Activated naive CD4-positive, alpha-beta T cell treated with anti-CD3 and anti-CD28 coated beads for 36 hours (primary cell): ENCODE data around the gene PACSIN3. TPM values are rescaled to one million over a fixed set of nuclear protein-coding genes. Genes with fewer than 3 reads are reported as not detected.

Source experiments
- CTCF ChIA-PET: fragments of 350-600 bp; sonication (Branson Sonifier 250); formaldehyde crosslinking; loops from one replicate; lab custom pipeline; 2021; ENCODE audit warnings: antibody characterized with exemption; lab: Charles Lee
- DNase-seq: peaks from one replicate; pipeline ENCODE4 v3.0.0-alpha.2; 2020
- H3K27ac Mint-ChIP-seq: one replicate; pipeline ENCODE4 v1.8.0; 2021; ENCODE audit warnings: mild to moderate bottlenecking, mixed read lengths
- H3K27me3 Mint-ChIP-seq: one replicate; pipeline ENCODE4 v1.8.0; 2021; ENCODE audit warnings: low read depth, mixed read lengths
- H3K36me3 Mint-ChIP-seq: one replicate; pipeline ENCODE4 v1.8.0; 2021; ENCODE audit warnings: low read depth, mixed read lengths
- H3K4me1 Mint-ChIP-seq: one replicate; pipeline ENCODE4 v1.8.0; 2021; ENCODE audit warnings: low read depth, mixed read lengths
- H3K4me3 Mint-ChIP-seq: one replicate; pipeline ENCODE4 v1.8.0; 2021; ENCODE audit warnings: mild to moderate bottlenecking, moderate library complexity, mixed read lengths
- H3K9me3 Mint-ChIP-seq: one replicate; pipeline ENCODE4 v1.8.0; 2021; ENCODE audit warnings: mixed read lengths
- intact Hi-C: fragments of 100-400 bp; cut with micrococcal nuclease; formaldehyde crosslinking; loops from one replicate; pipeline ENCODE4 v1.15.1; 2023
- total RNA-seq, 2 experiments: library from RNA; stranded (reverse); gene quantifications; one replicate each; pipeline ENCODE4 v1.2.3, GENCODE V29; 2021

PACSIN3 gene
- total RNA-seq, 2 experiments from 2014 or later, result 6.5 to 7.2 TPM

DNA sequence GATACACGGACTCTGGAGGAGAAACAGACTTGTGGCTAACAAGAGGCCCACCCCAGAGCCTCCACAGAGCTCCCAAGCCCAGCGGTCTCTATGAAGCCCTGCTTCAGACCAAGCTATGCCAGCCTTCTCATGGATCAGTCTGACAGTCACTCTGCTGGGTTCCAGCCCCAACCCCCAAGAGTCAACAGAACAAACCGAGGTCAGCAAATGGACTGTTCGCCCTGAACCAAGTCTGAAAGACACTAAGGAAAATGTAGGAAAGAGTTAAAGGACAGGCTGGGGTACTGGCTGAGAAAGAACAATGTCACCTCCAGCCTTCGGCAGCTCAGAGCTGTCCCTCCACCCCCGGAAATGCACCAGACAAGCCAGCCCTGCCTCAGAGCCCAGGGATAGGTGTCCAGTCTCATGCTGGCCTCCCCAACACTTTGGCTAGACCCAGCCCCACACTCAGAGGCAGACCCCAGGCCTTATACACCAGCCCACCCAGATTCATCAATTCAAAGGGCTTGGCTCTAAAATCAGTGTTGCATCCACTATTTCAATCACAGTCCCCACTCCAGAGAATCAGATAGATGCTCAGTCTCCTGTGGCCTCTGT is 13.4 kb downstream of the PACSIN3 start:
- Mint-ChIP-seq H3K4me1 (peaks cover 45% of the 10 kb centered on the region), H3K27me3 (no peaks in the 10 kb centered on the region), H3K27ac (no peak overlapping the region), H3K9me3 (no peaks in the 10 kb centered on the region), H3K36me3 (peaks cover 5% of the 10 kb centered on the region), H3K4me3 (no peak overlapping the region)
- DNase-seq, result no peak
- intact Hi-C loops, result no loop called here
- CTCF ChIA-PET, result interaction anchor here (1.9 kb wide), 1 partner anchor 10 kb away, joined by 9 read pairs; no protein-coding TSS in a partner anchor

DNA sequence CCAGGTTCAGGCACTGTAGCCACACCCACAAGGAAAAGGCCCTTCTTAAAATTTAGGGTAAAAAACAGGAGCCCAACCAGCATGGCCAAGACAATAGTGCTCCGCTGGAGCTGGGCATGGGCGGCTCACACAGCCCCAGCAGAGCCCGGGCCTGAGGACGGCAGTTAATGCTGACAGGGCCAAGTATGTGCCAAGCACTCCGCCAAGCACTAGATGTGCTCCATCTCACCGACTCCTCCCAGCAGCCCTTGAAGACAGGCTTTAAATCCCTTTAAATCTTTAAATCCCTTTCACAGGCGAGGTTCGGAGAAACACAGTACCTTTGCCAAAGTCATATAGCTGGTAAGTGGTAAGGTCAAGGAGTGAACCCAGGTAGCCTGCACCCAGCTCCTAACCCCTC is 14.4 kb downstream of the PACSIN3 start:
- Mint-ChIP-seq H3K36me3 (peaks cover 5% of the 10 kb centered on the region), H3K27me3 (no peaks in the 10 kb centered on the region), H3K4me1 (peaks cover 37% of the 10 kb centered on the region), H3K27ac (no peak overlapping the region), H3K9me3 (no peaks in the 10 kb centered on the region), H3K4me3 (no peak overlapping the region)
- intact Hi-C loops, result no loop called here
- DNase-seq, result no peak
- CTCF ChIA-PET, result interaction anchor here (0.6 to 1.9 kb wide), 5 partner anchors 8 to 681 kb away, joined by 3 to 9 read pairs (median 3); no protein-coding TSS in a partner anchor

DNA sequence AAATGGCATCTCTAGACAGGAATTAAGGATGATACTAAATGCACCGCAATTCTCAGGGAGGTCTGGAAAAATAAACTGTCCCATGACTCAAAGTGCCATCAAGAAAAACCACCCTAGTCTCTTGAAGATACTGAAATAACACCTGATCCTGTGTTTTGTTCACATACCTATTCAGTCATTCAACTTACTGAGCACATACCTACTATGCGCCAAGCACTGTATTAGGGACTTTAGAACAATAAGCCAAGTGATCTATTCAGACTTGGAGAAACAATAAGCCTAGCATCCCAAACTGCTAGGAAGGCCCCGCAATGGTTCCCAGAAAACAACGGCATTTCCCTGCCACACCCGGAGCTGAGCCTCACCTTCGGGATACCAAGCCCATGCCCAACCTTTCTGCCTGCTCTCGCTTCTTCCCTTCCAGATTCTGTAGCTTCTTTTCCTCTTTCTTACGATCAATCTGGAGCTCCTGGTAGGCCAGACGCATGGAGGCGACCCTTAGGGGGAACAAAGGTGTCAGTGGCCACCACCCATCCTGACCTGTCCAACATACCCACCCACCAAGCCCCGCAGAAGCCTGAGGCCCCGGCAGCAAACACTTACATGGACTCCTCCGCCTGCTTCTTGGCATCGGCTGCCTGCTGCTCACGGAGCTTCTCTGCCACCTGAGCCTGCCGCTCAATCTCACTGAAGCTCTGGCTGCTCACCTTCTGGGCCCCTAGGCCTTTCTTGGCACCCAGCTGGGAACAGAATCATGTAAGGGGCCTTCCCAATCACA is 15.0 kb downstream of the PACSIN3 start:
- no peaks in the 10 kb centered on the region for H3K9me3 Mint-ChIP-seq
- no peaks in the 10 kb centered on the region for H3K27me3 Mint-ChIP-seq
- peaks cover 37% of the 10 kb centered on the region for H3K4me1 Mint-ChIP-seq
- intact Hi-C loops, result no loop called here
- H3K4me3 Mint-ChIP-seq, result no peak overlapping the region
- H3K36me3 Mint-ChIP-seq, result peaks cover 5% of the 10 kb centered on the region
- CTCF ChIA-PET, result interaction anchor here (0.6 to 1.9 kb wide), 4 partner anchors 9 to 682 kb away, joined by 3 to 9 read pairs (median 4); no protein-coding TSS in a partner anchor
- DNase-seq, result no peak
- no peak overlapping the region for H3K27ac Mint-ChIP-seq

DNA sequence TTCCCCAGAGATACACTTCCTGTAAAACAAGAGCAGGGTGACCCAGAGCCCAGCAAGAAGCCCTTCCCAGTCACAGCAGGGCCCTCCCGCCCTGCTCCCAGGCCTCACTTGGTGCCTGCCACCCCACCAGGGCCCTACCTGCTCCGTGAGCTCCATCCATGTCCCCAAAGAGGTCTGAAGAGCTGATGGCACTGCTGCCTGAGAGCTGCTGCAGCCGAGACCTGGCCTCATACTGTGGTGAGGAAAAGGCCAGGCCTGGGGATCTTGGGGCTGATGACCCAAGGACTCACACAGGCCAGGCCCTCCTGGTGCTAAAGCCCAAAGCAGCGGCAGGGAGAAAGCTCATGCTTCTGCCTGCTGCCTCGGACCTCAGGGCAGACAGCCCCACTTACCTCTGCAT is 19.9 kb downstream of the PACSIN3 start:
- CTCF ChIA-PET, result interaction anchor here (1.2 to 2.7 kb wide), 2 partner anchors 13 to 93 kb away, joined by 3 to 11 read pairs; no protein-coding TSS in a partner anchor
- no peak overlapping the region for H3K4me3 Mint-ChIP-seq
- no peak overlapping the region for H3K27ac Mint-ChIP-seq
- no peaks in the 10 kb centered on the region for H3K9me3 Mint-ChIP-seq
- peaks cover 9% of the 10 kb centered on the region for H3K36me3 Mint-ChIP-seq
- DNase-seq, result no peak
- intact Hi-C loops, result no loop called here
- H3K4me1 Mint-ChIP-seq, result peaks cover 5% of the 10 kb centered on the region
- H3K27me3 Mint-ChIP-seq, result no peaks in the 10 kb centered on the region

DNA sequence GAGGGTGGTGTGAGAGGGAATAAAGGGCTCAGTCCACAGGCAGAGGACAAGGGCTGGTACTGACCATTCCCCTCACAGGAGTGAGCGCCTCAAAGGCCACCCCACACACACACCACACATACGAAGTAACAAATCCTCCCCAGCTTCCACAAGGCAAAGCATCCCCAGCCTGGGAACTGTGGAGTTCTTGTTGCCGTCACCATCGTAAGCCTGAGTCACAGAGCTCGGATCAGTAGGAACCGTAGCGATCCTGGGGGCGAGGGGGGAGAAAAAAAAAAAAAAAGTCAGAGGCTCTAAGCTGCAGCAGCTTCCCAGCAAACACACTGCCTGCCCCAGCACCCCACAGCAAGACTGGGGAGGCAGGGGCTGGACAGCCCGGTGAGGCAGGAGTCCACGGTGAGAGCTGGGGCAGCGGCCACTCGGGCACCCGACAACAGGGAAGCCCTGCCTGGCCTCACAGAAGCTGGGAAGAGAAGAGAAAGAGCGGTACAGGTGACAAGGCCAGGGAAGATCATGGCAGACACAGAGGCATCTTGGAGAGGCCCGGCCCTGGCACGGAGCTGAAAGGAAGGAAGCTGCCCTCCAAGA is 20.9 kb downstream of the PACSIN3 start:
- intact Hi-C loops, result no loop called here
- no peaks in the 10 kb centered on the region for H3K9me3 Mint-ChIP-seq
- H3K27ac Mint-ChIP-seq, result no peak overlapping the region
- CTCF ChIA-PET, result interaction anchor here (2.7 kb wide), 1 partner anchor 12 kb away, joined by 11 read pairs; no protein-coding TSS in a partner anchor
- no peaks in the 10 kb centered on the region for H3K4me1 Mint-ChIP-seq
- H3K36me3 Mint-ChIP-seq, result peaks cover 6% of the 10 kb centered on the region
- no peak for DNase-seq
- H3K27me3 Mint-ChIP-seq, result no peaks in the 10 kb centered on the region
- no peak overlapping the region for H3K4me3 Mint-ChIP-seq

DNA sequence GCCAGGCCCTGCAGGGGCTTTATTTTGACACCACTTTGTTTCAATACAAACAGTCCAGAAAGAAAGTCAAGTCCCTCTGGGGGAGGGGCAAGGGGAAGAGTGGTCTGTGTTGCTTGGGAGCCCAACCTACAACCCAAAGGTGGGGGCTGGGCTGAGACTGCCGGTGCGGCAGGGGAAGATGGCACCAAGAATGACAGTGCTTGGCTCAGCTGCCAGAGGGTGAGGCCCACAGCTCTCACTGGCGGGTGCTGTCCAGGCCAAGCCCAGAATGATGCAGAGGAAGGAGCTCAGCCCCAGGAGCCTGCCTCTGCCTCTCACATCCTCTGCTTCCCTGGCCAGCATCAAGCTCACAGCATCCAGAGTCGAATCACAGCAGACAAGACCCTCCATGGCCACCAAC is 21.9 kb downstream of the PACSIN3 start:
- Mint-ChIP-seq H3K9me3 (no peaks in the 10 kb centered on the region), H3K4me3 (no peak overlapping the region), H3K36me3 (peaks cover 6% of the 10 kb centered on the region), H3K27ac (no peak overlapping the region), H3K27me3 (no peaks in the 10 kb centered on the region), H3K4me1 (no peaks in the 10 kb centered on the region)
- intact Hi-C loops, result loop anchor here (5.0 kb wide), 1 partner anchor 288 kb away; no protein-coding TSS in a partner anchor
- CTCF ChIA-PET, result interaction anchor here (1.3 to 2.7 kb wide), 2 partner anchors 11 to 38 kb away, joined by 4 to 11 read pairs; no protein-coding TSS in a partner anchor
- DNase-seq, result no peak

DNA sequence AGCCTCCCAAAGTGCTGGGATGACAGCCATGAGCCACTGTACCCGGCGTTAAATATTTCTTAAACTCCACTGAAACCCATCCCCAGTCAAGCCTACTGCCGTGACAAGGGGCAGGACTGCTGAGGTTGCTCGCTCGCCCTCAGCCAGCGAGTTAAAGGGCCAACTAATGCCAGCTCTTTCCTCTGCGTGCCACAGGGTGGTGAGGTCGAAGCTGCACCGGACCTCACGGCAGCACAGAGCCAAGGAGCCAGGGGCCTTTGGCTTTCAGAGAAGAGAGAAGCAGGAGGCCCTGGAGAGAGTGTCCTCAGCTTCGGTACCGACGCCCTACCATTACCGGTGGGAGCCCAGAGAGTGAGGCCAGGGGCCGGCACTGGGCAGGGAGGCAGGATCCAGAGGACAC is 22.3 kb downstream of the PACSIN3 start:
- H3K27ac Mint-ChIP-seq, result no peak overlapping the region
- CTCF ChIA-PET, result interaction anchor here (1.2 to 1.3 kb wide), 2 partner anchors 38 to 263 kb away, joined by 3 to 4 read pairs; no protein-coding TSS in a partner anchor
- intact Hi-C loops, result loop anchor here (5.0 kb wide), 1 partner anchor 288 kb away; no protein-coding TSS in a partner anchor
- H3K9me3 Mint-ChIP-seq, result no peaks in the 10 kb centered on the region
- H3K4me3 Mint-ChIP-seq, result no peak overlapping the region
- peaks cover 6% of the 10 kb centered on the region for H3K36me3 Mint-ChIP-seq
- no peak for DNase-seq
- no peaks in the 10 kb centered on the region for H3K4me1 Mint-ChIP-seq
- no peaks in the 10 kb centered on the region for H3K27me3 Mint-ChIP-seq

DNA sequence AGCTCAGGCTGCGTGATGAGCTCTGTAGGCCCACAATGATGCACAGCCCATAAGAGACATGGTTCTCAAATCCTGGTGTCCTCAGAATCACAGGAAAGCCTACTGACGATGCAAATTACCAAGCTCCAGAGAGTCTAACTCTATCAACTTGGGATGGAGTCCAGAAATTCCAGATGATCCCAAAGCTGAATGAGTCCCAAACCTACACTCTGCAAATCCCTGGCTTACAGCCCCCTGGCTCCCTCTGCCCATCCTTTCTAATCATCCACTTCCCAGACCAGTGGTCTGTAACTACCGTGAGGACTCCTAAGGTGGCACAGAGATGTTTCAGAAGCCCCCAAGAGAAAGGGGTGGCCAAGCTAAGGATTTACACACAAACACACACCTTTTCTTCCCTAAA is 23.0 kb downstream of the PACSIN3 start:
- no peak for DNase-seq
- Mint-ChIP-seq H3K4me1 (no peaks in the 10 kb centered on the region), H3K27ac (no peak overlapping the region), H3K4me3 (no peak overlapping the region), H3K9me3 (no peaks in the 10 kb centered on the region), H3K27me3 (no peaks in the 10 kb centered on the region), H3K36me3 (peaks cover 6% of the 10 kb centered on the region)
- CTCF ChIA-PET, result interaction anchor here (0.6 to 2.4 kb wide), 6 partner anchors 9 to 262 kb away, joined by 3 to 18 read pairs (median 4); no protein-coding TSS in a partner anchor
- intact Hi-C loops, result loop anchor here (5.0 kb wide), 1 partner anchor 289 kb away; no protein-coding TSS in a partner anchor

DNA sequence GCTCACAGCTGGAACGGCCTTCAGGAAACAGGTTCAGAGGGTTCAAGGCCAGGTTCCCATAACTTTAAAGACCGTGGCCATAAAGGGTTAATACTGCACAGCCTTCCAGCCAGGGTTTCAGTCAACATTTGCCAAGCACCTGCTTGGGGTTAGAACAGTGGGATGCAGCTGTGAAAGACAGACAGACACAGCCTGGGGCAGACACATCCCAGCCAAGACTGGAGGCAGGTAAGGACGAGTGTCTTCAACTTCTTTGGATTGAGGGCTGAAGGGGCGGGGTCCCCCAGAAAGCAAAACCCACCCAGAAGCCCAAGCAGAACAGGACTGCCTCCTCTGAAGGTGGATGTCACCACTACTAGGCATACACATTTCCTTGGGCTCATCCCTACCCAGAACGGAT is 23.8 kb downstream of the PACSIN3 start:
- H3K27me3 Mint-ChIP-seq, result no peaks in the 10 kb centered on the region
- peaks cover 6% of the 10 kb centered on the region for H3K36me3 Mint-ChIP-seq
- H3K9me3 Mint-ChIP-seq, result no peaks in the 10 kb centered on the region
- H3K4me1 Mint-ChIP-seq, result no peaks in the 10 kb centered on the region
- intact Hi-C loops, result loop anchor here (5.0 kb wide), 1 partner anchor 290 kb away; no protein-coding TSS in a partner anchor
- DNase-seq, result no peak
- no peak overlapping the region for H3K27ac Mint-ChIP-seq
- CTCF ChIA-PET, result interaction anchor here (0.6 to 2.4 kb wide), 11 partner anchors 8 to 566 kb away, joined by 3 to 18 read pairs (median 4); partner anchors contain the start of gene DDB2
- H3K4me3 Mint-ChIP-seq, result no peak overlapping the region

DNA sequence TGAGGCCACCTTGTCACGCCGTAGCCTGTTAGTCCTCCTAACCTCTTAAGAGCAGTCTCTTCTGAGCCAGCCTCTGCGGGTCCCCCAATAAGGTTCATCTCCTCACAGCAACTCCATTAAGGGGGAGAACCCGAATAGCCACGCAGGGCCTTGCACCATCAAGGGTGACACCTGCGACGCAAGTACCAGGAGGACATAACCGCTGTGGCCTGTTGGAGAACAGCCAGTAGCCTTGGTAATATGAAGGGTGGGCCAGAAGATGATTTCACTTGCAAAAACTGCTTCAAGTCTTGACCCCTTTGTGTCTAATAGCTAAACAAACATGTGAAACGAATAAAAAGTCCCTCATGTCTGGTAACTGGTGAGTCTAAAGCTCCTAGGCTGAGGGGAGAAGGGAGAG is 24.3 kb downstream of the PACSIN3 start:
- Mint-ChIP-seq H3K36me3 (peaks cover 6% of the 10 kb centered on the region), H3K9me3 (no peaks in the 10 kb centered on the region), H3K4me1 (no peaks in the 10 kb centered on the region), H3K27me3 (no peaks in the 10 kb centered on the region), H3K27ac (no peak overlapping the region), H3K4me3 (no peak overlapping the region)
- CTCF ChIA-PET, result interaction anchor here (0.6 to 2.4 kb wide), 10 partner anchors 9 to 725 kb away, joined by 3 to 18 read pairs (median 4); partner anchors contain the start of gene DDB2
- no peak for DNase-seq
- intact Hi-C loops, result loop anchor here (1.0 to 5.0 kb wide), 2 partner anchors 273 to 290 kb away; no protein-coding TSS in a partner anchor

DNA sequence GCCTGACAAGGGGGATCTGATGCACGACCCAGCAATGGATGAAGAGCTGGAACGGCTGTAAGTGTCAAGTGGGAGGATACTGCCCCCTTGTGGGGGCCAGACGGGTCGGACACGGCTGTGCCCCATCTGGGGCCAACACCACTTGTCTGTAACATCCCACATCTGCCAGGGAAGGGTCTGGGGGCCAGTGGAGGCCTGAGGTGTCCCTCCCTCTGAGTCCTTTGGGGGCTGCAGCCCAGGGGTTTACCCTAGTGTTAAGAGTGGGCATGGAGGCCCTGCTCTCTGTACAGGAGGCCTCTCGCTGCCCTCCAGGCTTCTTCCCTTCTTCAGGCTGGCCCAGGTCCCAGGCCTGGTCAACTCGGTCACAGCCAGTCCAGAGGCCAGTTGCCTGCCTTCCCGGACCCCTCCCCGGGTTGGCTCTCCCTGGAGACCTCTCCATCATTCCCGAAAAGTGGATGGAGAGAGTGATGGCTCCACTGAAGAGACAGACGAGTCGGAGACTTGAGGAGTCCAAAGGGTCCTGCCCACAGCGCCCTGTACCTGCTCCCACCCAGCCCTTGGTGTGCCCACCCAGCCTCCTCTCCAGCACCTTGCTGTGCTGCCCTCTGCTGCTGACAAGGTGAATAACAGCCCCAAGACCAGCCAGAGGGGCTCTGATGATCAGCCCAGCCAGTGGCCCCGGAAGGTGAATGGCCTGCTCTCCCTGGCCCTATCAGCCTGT is 24.9 kb downstream of the PACSIN3 start:
- CTCF ChIA-PET, result interaction anchor here (0.6 to 2.4 kb wide), 15 partner anchors 8 to 726 kb away, joined by 3 to 18 read pairs (median 3); partner anchors contain the start of gene DDB2
- Mint-ChIP-seq H3K27me3 (no peaks in the 10 kb centered on the region), H3K9me3 (no peaks in the 10 kb centered on the region), H3K4me3 (no peak overlapping the region), H3K4me1 (no peaks in the 10 kb centered on the region), H3K27ac (no peak overlapping the region), H3K36me3 (peaks cover 6% of the 10 kb centered on the region)
- DNase-seq, result peak; percentile 67
- intact Hi-C loops, result loop anchor here (1.0 to 5.0 kb wide), 2 partner anchors 272 to 291 kb away; no protein-coding TSS in a partner anchor
